Eye (tissue), 1 donor: ENCODE results near the gene PDHA1.

Source experiments
- DNase-seq: peaks from one replicate; pipeline ENCODE4 v3.0.0-alpha.2; 2015

PDHA1 gene

DNA sequence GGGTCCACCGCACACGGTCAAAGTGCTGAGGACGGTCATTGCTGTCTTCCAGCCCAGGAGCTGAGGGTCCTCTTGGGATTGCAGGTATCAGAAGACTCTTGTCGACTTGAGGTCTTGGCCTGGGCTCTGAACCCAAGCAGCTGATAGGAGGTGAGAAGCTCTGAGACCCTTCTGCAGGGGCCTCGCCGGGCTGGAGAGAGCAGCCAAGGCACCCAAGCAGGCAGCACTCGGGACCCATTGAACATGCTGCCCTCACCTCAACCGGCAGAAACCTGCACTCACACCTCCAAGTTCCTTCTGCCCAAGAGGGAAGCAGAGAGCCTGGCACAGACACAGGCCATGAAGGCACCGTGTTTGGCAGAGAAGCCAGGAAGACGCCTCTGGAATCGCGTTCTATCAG lies 34.1 kb downstream of the PDHA1 start:
- no peak for DNase-seq

DNA sequence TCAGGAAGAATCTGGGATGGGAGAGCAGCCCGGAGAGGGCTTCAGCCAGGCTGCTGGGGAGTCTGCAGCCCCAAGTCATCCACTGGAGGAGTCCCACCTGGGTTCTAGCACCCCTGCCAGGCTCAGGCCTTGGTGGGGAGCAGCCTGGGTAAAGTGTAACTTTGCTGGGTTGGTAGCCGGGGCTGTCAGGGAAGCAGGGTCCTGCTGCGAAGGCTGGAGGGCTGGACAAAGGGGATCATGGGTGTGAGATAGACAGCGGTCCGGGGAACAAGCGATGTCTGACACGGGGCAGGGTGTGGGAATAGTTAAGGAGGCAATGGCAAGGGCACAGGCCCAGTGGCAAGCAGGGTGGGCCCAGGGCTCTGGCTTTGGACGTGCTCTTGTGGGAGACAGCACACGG lies 37.6 kb downstream of the PDHA1 start:
- no peak for DNase-seq

DNA sequence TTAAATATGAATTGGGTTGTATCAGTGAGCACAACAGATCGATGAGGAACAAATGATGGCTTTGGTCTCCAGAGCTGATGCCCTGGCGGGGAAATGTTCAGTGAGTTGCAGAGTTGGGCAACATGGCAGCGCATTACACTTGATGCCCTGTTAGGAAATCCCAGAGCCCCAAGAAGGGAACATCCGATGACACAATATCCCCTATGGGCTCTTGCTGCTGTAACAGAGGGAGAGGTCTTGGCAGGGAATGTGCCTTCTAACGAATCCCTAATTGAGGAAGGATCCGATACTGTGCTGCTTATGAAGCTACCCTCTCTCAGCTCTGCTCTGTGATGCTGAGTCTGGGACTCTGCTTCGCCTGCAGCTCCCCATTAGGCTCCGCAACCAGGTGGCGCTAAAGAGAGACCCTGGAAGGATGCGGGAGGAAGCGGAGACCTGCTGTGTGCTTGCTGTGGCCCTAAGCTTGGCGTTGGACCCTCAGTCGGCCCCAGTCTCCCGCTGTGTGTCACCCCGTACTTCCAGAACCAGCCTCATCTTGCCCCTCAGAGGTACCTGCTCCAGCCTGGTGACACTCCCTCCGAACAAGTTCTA lies 38.9 kb downstream of the PDHA1 start:
- peak; percentile 51 for DNase-seq

DNA sequence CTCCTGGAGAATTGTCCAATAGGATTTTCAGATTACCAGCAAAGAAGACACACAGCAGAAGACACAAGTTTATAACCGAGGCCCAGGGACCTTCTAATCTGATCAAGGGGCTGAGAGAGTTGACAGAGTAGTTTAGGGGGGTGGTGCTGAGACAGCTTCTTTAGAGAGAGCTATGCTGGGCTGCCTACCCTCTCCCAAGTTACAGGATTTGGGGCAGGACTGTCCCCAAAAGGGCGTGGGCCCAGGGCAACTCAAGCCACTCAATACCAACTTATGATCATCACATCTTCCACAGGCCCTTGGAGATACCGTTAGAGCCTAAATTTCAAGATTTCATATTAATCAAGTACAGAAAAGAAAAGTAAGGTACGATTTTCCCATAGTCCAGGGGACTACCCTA lies 43.0 kb downstream of the PDHA1 start:
- DNase-seq, result no peak

DNA sequence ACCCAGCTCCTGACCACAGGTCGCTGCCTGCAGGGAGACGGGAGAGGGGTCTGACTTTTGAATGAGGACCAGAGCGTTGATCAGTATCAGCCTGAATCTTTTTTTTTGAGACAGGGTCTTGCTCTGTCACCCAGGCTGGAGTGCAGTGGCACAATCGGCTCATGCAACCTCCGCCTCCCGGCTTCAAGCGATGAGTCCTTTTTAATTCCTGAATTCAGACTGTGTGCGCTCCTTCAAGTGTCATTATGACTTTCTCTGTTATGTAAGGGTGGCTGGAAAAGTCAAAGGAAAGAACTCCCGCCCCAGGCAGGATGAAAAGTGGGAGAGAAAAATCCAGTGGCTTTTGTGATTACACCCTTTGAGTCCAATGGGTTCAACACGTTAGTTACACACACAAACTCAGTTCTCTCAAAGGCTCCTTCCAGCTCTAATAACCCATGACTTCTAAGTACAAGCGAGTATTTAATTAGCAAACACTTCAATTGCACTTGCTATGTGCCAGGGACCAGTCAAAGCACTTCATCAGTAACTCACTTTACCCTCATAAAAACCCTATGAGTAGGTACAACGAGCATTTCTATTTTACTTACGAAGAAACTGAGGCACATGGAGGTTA lies 44.4 kb downstream of the PDHA1 start:
- DNase-seq, result no peak

DNA sequence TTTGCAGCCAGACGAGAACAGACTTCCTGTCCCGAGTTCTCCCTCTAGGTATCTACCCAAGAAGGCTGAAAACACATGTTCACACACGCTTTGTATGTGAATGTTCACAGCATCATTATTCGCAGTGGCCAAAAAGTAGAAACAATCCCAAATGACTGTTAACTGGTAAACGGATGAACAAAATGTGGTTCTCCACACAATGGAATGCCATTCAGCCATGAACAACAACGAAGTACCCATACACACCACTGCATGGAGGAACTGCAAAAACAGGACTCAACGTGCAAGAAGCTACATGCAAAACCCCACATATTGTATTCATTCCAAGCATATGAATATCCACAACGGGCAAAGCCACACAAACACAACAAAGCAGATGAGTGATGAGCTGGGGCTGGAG lies 45.0 kb downstream of the PDHA1 start:
- DNase-seq, result no peak

DNA sequence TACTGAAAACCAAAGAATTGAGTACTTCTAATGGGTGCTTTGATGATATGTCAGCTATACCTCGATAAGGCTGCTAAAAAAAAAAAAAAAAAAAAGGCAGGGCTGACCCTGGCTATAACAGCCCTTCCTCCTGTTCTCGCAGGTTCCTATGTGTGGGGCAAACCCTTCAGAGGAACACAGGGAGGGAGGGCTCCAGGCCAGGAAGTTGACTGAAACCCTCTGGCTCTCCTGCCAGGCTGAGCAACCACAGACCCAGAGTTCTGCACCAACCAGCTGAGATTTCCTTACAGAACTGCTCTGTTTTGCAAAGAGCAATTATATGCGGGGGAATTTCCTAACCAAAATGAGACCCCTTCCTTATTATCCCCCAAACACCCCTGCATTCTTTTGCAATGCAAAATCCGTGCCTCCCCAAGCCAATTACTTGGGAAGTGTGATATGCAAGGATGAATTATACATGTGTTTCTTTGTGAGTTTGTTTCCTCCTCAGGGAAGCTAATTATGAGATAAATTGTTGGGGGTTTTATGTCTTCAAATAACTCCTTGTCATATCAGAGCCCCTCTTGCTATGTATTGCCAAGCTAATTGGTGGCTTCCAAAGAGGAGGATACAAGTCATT lies 45.6 kb downstream of the PDHA1 start:
- DNase-seq, result no peak

DNA sequence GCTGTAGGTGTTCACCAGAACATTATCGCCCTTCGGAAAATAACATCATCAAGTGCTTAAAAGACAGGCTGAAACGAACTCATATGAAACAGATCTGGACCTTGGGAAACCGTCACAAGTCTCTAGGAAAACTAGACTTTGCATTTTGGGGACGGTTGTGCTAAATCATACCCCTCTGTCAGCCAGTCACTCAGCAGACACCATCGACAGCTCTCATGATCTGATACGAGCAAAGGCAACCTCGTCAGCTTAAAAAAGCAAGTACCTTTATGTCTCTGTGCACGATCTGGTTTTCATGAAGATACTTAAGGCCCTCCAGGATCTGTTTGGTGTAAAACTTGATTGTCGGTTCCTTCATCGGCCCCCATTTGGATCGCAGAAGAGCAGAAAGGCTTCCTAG lies 48.4 kb downstream of the PDHA1 start:
- DNase-seq, result no peak

DNA sequence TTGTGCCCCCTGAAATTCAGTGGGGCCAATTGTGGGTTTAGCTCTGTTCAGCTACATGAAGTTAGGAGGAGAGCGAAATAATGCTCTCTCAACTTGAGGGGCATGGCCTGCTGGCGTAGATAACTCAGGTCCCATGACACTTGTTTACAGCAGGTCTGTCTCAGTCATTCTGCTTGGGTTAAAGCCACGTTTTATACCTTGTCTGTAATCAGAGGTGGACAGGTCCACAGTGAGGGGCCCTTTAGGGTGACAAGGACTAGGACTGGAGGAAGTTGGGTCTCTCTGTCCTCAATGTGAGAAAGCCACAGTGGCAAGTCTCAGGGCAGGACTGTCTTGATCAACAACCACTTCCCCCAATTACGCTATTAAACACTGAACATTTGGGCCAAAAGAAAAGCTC lies 49.0 kb downstream of the PDHA1 start:
- DNase-seq, result no peak

DNA sequence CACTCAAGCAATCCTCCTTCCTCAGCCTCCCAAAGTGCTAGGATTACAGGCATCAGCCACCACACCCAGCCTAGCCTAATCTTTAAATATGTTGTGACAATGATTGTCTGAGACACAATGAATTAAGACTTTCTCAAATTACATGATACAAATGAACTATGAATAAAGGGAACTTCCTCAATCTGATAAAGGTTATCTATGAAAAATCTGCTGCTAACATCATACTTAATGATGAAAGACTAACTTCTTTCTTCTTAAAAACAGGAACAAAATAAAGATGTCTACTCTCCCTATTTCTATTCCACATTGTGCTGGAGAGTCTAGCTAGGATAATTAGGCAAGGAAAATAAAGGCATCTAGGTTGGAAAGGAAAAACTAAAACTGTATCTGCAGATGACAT lies 60.0 kb downstream of the PDHA1 start:
- no peak for DNase-seq

DNA sequence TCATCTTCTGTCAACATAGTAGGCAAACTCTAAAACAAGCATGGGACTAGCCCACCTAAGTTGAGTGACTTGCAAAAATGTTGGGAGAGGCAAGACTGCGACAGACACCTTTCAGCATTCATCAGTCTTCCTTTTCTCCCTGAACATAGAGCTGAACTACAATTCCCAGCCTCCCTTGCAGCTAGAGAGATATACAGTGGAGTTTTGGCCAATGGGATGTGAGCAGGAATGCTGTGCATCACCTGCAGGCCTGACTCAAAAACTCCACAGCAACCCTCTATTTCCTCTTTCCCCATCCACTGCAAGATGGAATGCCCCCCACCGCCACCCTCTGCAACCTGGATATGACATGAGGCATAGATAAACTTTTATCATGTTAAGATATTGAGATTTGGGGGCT lies 66.5 kb downstream of the PDHA1 start:
- no peak for DNase-seq
